H9 (cell line): ENCODE results near the gene CD163L1. TPM values are rescaled to one million over a fixed set of nuclear protein-coding genes. Genes with fewer than 3 reads are reported as not detected.

ENCODE experiments used
- DNase-seq: peaks from one replicate; pipeline ENCODE4 v3.0.0-alpha.2; 2017
- H2AFZ ChIP-seq: one replicate; pipeline ENCODE4 v1.6.1; 2013; ENCODE audit warnings: mild to moderate bottlenecking, low read length, control low read depth, moderate library complexity
- H2AK5ac ChIP-seq: 2 replicates; pipeline ENCODE4 v1.6.1; 2013; ENCODE audit warnings: low read length, control low read depth, mixed read lengths; ENCODE audit not compliant: insufficient read length
- H2BK120ac ChIP-seq: one replicate; pipeline ENCODE4 v1.6.1; 2013; ENCODE audit warnings: low read depth, mild to moderate bottlenecking, low read length, control low read depth, inconsistent platforms; ENCODE audit not compliant: poor library complexity, severe bottlenecking
- H2BK12ac ChIP-seq: 2 replicates; pipeline ENCODE4 v1.6.1; 2013; ENCODE audit warnings: low read length, control low read depth, mixed read lengths, low read depth; ENCODE audit not compliant: insufficient read length
- H2BK15ac ChIP-seq: 2 replicates; pipeline ENCODE4 v1.6.1; 2013; ENCODE audit warnings: low read depth, low read length, control low read depth
- H2BK20ac ChIP-seq: one replicate; pipeline ENCODE4 v1.6.1; 2013; ENCODE audit warnings: low read depth, mild to moderate bottlenecking, low read length, control low read depth, inconsistent platforms; ENCODE audit not compliant: poor library complexity, severe bottlenecking
- H2BK5ac ChIP-seq: 2 replicates; pipeline ENCODE4 v1.6.1; 2013; ENCODE audit warnings: low read length, control low read depth, mixed read lengths; ENCODE audit not compliant: insufficient read length
- H3K14ac ChIP-seq: 2 replicates; pipeline ENCODE4 v1.6.1; 2013; ENCODE audit warnings: low read length, control low read depth; ENCODE audit not compliant: insufficient read depth
- H3K18ac ChIP-seq: 2 replicates; pipeline ENCODE4 v1.6.1; 2013; ENCODE audit warnings: low read depth, mild to moderate bottlenecking, mixed read lengths, low read length, control low read depth; ENCODE audit not compliant: insufficient read length
- H3K23ac ChIP-seq: 2 replicates; pipeline ENCODE4 v1.6.1; 2013; ENCODE audit warnings: low read length, control low read depth, mixed read lengths, low read depth; ENCODE audit not compliant: insufficient read length
- H3K23me2 ChIP-seq: 2 replicates; pipeline ENCODE4 v1.6.1; 2013; ENCODE audit warnings: low read depth, mild to moderate bottlenecking, mixed read lengths, low read length, control low read depth; ENCODE audit not compliant: insufficient read length, poor library complexity, severe bottlenecking
- H3K27ac ChIP-seq: 2 replicates; pipeline ENCODE4 v1.5.1; 2013; ENCODE audit warnings: low read length, control low read depth, mixed read lengths, low read depth; ENCODE audit not compliant: insufficient read length
- H3K27me3 ChIP-seq: 2 replicates; pipeline ENCODE4 v1.6.1; 2013; ENCODE audit warnings: low read length, control low read depth, inconsistent platforms; ENCODE audit not compliant: insufficient read depth
- H3K4ac ChIP-seq: 2 replicates; pipeline ENCODE4 v1.6.1; 2013; ENCODE audit warnings: low read depth, mild to moderate bottlenecking, control low read depth, inconsistent platforms, low read length, moderate library complexity
- H3K4me1 ChIP-seq: 2 replicates; pipeline ENCODE4 v1.6.1; 2013; ENCODE audit warnings: low read length, control low read depth, inconsistent platforms; ENCODE audit not compliant: insufficient read depth
- H3K4me2 ChIP-seq: 2 replicates; pipeline ENCODE4 v1.6.1; 2013; ENCODE audit warnings: low read length, control low read depth, mixed read lengths; ENCODE audit not compliant: insufficient read length, insufficient read depth
- H3K56ac ChIP-seq: 2 replicates; pipeline ENCODE4 v1.6.1; 2013; ENCODE audit warnings: low read depth, mild to moderate bottlenecking, mixed read lengths, low read length, control low read depth; ENCODE audit not compliant: insufficient read length
- H3K79me1 ChIP-seq: 2 replicates; pipeline ENCODE4 v1.6.1; 2013; ENCODE audit warnings: low read depth, mild to moderate bottlenecking, moderate library complexity, low read length, control low read depth, inconsistent platforms; ENCODE audit not compliant: insufficient read depth, poor library complexity, severe bottlenecking
- H3K79me2 ChIP-seq: 2 replicates; pipeline ENCODE4 v1.6.1; 2013; ENCODE audit warnings: low read length, control low read depth, inconsistent platforms; ENCODE audit not compliant: insufficient read depth
- H3K9ac ChIP-seq: 2 replicates; pipeline ENCODE4 v1.6.1; 2013; ENCODE audit warnings: low read length, control low read depth, mixed read lengths; ENCODE audit not compliant: insufficient read length; ENCODE audit errors: extremely low read depth
- H3K9me3 ChIP-seq: one replicate; pipeline ENCODE4 v1.6.1; 2013; ENCODE audit warnings: low read depth, low read length, inconsistent platforms; ENCODE audit not compliant: control insufficient read depth
- H3T11ph ChIP-seq: one replicate; pipeline ENCODE4 v1.6.1; 2013; ENCODE audit warnings: mild to moderate bottlenecking, low read length, control low read depth, inconsistent platforms
- H4K20me1 ChIP-seq: one replicate; pipeline ENCODE4 v1.6.1; 2013; ENCODE audit not compliant: control insufficient read depth, insufficient read length, insufficient read depth
- H4K5ac ChIP-seq: 2 replicates; pipeline ENCODE4 v1.6.1; 2013; ENCODE audit warnings: low read depth, mild to moderate bottlenecking, mixed read lengths, low read length, control low read depth; ENCODE audit not compliant: insufficient read length
- H4K8ac ChIP-seq: replicated peaks from 2 replicates; pipeline ENCODE4 v1.6.1; 2013; ENCODE audit warnings: low read length, control low read depth, mixed read lengths, low read depth; ENCODE audit not compliant: insufficient read length
- H4K91ac ChIP-seq: 2 replicates; pipeline ENCODE4 v1.6.1; 2013; ENCODE audit warnings: low read depth, mild to moderate bottlenecking, moderate library complexity, mixed read lengths, low read length, control low read depth; ENCODE audit not compliant: insufficient read length
- H3K27ac Mint-ChIP-seq, 3 experiments: 2 replicates in 2 of 3; 3 replicates in 1 of 3; pipeline ENCODE4 v1.8.0; 2020 to 2021; ENCODE audit warnings: mixed read lengths in 3 of 3, mild to moderate bottlenecking in 1 of 3, moderate library complexity in 1 of 3
- H3K27me3 Mint-ChIP-seq: 2 replicates; pipeline ENCODE4 v1.8.0; 2021; ENCODE audit warnings: low read depth, mild to moderate bottlenecking, moderate library complexity, mixed read lengths
- H3K36me3 Mint-ChIP-seq, 3 experiments: 2 replicates in 2 of 3; 3 replicates in 1 of 3; pipeline ENCODE4 v1.8.0; 2020 to 2021; ENCODE audit warnings: low read depth in 3 of 3, mixed read lengths in 3 of 3; ENCODE audit not compliant: insufficient read depth in 1 of 3
- H3K4me1 Mint-ChIP-seq, 2 experiments: 2 replicates each; pipeline ENCODE4 v1.8.0; 2020; ENCODE audit warnings: mixed read lengths in 2 of 2
- H3K4me3 Mint-ChIP-seq, 2 experiments: 2 replicates in 1 of 2; 3 replicates in 1 of 2; pipeline ENCODE4 v1.8.0; 2020 to 2021; ENCODE audit warnings: mild to moderate bottlenecking in 2 of 2, mixed read lengths in 2 of 2, moderate library complexity in 1 of 2
- H3K9me3 Mint-ChIP-seq, 2 experiments: 2 replicates in 1 of 2; 3 replicates in 1 of 2; pipeline ENCODE4 v1.8.0; 2020; ENCODE audit warnings: mild to moderate bottlenecking in 2 of 2, mixed read lengths in 2 of 2, moderate library complexity in 1 of 2
- total RNA-seq: library from RNA; stranded (reverse); gene quantifications from 2 replicates; pipeline ENCODE4 v1.2.1, GENCODE V29; 2021
- TF ChIP-seq, protein P1 (sequence below): fragments of 200-600 bp; sonication (generic); conservative IDR thresholded peaks from 3 replicates; pipeline ENCODE4 v1.8.0; 2021; ENCODE audit warnings: antibody characterized with exemption, mild to moderate bottlenecking

Gene CD163L1
- total RNA-seq, 1 experiment from 2014 or later: 0.39 TPM

GRCh38 chr12:7344833-7345606, 98.9 kb downstream of the CD163L1 start:
- no peak overlapping the region for H2BK15ac ChIP-seq
- H3K9me3 ChIP-seq: peaks cover 17% of the 10 kb centered on the region
- TF ChIP-seq, protein P1, sequence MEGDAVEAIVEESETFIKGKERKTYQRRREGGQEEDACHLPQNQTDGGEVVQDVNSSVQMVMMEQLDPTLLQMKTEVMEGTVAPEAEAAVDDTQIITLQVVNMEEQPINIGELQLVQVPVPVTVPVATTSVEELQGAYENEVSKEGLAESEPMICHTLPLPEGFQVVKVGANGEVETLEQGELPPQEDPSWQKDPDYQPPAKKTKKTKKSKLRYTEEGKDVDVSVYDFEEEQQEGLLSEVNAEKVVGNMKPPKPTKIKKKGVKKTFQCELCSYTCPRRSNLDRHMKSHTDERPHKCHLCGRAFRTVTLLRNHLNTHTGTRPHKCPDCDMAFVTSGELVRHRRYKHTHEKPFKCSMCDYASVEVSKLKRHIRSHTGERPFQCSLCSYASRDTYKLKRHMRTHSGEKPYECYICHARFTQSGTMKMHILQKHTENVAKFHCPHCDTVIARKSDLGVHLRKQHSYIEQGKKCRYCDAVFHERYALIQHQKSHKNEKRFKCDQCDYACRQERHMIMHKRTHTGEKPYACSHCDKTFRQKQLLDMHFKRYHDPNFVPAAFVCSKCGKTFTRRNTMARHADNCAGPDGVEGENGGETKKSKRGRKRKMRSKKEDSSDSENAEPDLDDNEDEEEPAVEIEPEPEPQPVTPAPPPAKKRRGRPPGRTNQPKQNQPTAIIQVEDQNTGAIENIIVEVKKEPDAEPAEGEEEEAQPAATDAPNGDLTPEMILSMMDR: no peak
- no peak overlapping the region for H2BK5ac ChIP-seq
- H4K8ac ChIP-seq: no peak overlapping the region
- no peak overlapping the region; a peak in 1 of 5 replicates for H3K4me3 Mint-ChIP-seq
- peaks cover 25 to 41% of the 10 kb centered on the region in 2 experiments; a peak in 4 of 5 replicates for H3K9me3 Mint-ChIP-seq
- no peak overlapping the region for H3K56ac ChIP-seq
- H3K79me1 ChIP-seq: no peaks in the 10 kb centered on the region
- peaks cover 7 to 9% of the 10 kb centered on the region in 2 experiments for H3K4me1 Mint-ChIP-seq
- H2AFZ ChIP-seq: no peak overlapping the region
- H3K4me2 ChIP-seq: no peak overlapping the region
- H2BK12ac ChIP-seq: no peak overlapping the region
- no peak overlapping the region for H3K9ac ChIP-seq
- H3K27ac Mint-ChIP-seq: no peak overlapping the region
- no peaks in the 10 kb centered on the region for H4K20me1 ChIP-seq
- no peak overlapping the region for H2BK20ac ChIP-seq
- no peaks in the 10 kb centered on the region for H3K4me1 ChIP-seq
- H3K27me3 Mint-ChIP-seq: no peaks in the 10 kb centered on the region
- H4K91ac ChIP-seq: no peak overlapping the region
- no peak overlapping the region for H4K5ac ChIP-seq
- no peak overlapping the region for H3K18ac ChIP-seq
- H3K27me3 ChIP-seq: no peaks in the 10 kb centered on the region
- no peak overlapping the region for H3T11ph ChIP-seq
- no peaks in the 10 kb centered on the region for H3K23me2 ChIP-seq
- H3K14ac ChIP-seq: no peak overlapping the region
- DNase-seq: no peak
- H3K23ac ChIP-seq: no peak overlapping the region
- H3K36me3 Mint-ChIP-seq: peaks cover 28 to 42% (median 36%) of the 10 kb centered on the region in 3 experiments
- H3K4ac ChIP-seq: no peak overlapping the region
- H3K79me2 ChIP-seq: no peaks in the 10 kb centered on the region
- H2BK120ac ChIP-seq: no peak overlapping the region
- no peak overlapping the region for H2AK5ac ChIP-seq
- no peak overlapping the region for H3K27ac ChIP-seq
